HAP-1 (cell line): ENCODE results near the gene SLC7A1.

Experiments used
- DNase-seq, 2 experiments: peaks; one replicate each; pipeline ENCODE4 v3.0.0-alpha.2; 2016 to 2020; ENCODE audit warnings: low spot score in 2 of 2
- H3K27me3 ChIP-seq: fragments of 250-450 bp; sonication (Bioruptor Pico); 2 replicates; pipeline ENCODE4 v1.5.1; 2020; ENCODE audit warnings: low read depth, mild to moderate bottlenecking, moderate library complexity
- H3K36me3 ChIP-seq: fragments of 250-450 bp; sonication (Bioruptor Pico); replicated peaks from 2 replicates; pipeline ENCODE4 v1.5.1; 2020; ENCODE audit warnings: mild to moderate bottlenecking
- H3K4me1 ChIP-seq: fragments of 250-450 bp; sonication (Bioruptor Pico); 2 replicates; pipeline ENCODE4 v1.5.1; 2020; ENCODE audit warnings: mild to moderate bottlenecking
- H3K4me3 ChIP-seq: fragments of 250-450 bp; sonication (Bioruptor Pico); 2 replicates; pipeline ENCODE4 v1.5.1; 2020; ENCODE audit warnings: mild to moderate bottlenecking, moderate library complexity
- H3K9me3 ChIP-seq: fragments of 250-450 bp; sonication (Bioruptor Pico); 2 replicates; pipeline ENCODE4 v1.5.1; 2020; ENCODE audit warnings: mild to moderate bottlenecking, moderate library complexity
- in situ Hi-C: fragments of 300-500 bp; cut with MboI; formaldehyde crosslinking; loops from 3 replicates; pipeline ENCODE4 v1.14.3; 2020; ENCODE audit warnings: low sequenced_read_pairs, inconsistent platforms, mixed read lengths

Gene SLC7A1

DNA sequence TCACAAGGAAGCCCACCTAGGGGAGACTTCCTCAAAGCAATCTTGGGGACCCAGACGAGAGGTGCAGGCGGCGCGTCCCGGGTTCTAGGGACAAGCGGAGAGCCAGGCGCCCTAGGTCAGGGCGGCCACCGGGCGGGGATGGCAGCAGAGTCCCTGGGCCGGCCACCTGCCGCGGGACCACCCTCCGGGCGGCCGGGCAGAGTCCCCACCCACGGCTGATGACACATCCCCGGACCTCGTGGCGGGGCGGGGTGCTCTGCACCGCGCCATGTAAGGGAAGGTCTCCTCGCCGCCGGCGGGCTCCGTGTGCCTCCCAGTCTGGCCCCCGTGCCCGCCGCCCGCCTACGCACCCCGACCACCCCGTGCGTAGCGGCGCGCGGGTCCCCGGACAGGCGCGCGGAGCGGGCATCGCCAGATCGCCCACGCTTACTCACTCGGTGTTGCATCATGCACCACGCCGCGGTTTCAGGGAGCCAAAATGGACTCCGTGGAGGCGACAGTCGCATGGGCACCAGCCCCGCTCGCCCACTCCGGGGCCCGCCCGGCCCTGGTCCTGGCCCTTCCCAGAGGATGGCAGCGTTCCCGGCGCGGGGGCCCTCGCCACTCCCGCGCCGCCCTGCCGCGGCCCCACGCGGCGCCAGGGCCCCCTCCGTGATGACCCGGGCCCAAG, 643 bp downstream of the SLC7A1 start:
- H3K27me3 ChIP-seq = no peaks in the 10 kb centered on the region
- no peaks in the 10 kb centered on the region for H3K9me3 ChIP-seq
- in situ Hi-C loops = no loop called here
- H3K36me3 ChIP-seq = peaks cover 20% of the 10 kb centered on the region
- H3K4me3 ChIP-seq = peak overlapping the region; percentile 74
- DNase-seq = peak in 1 of 2 experiments; percentile 61
- H3K4me1 ChIP-seq = peaks cover 38% of the 10 kb centered on the region

DNA sequence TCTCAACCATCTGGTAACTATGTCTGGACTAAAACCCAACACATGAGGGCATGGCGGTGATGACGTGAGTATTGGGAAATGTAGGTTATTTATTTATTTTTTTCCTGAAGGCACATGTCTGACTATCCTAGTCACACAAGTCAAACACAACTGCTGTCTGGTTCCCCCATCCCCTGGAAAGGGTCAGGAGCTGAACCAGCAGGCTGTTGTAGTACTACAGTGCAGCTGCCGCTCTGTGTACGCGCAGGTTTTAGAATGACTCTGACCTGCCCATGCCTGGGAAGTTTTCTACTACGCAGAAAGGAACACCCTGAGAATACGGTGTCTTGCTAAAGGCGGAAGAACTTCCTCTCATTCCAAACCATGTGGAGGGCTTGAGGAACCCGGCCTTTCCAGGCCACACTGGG, 1.2 kb downstream of the SLC7A1 start:
- H3K9me3 ChIP-seq = no peaks in the 10 kb centered on the region
- peak overlapping the region; percentile 74 for H3K4me3 ChIP-seq
- peak; percentile 29 to 56 for DNase-seq
- in situ Hi-C loops = no loop called here
- H3K4me1 ChIP-seq = peaks cover 38% of the 10 kb centered on the region
- no peaks in the 10 kb centered on the region for H3K27me3 ChIP-seq
- H3K36me3 ChIP-seq = peaks cover 20% of the 10 kb centered on the region

DNA sequence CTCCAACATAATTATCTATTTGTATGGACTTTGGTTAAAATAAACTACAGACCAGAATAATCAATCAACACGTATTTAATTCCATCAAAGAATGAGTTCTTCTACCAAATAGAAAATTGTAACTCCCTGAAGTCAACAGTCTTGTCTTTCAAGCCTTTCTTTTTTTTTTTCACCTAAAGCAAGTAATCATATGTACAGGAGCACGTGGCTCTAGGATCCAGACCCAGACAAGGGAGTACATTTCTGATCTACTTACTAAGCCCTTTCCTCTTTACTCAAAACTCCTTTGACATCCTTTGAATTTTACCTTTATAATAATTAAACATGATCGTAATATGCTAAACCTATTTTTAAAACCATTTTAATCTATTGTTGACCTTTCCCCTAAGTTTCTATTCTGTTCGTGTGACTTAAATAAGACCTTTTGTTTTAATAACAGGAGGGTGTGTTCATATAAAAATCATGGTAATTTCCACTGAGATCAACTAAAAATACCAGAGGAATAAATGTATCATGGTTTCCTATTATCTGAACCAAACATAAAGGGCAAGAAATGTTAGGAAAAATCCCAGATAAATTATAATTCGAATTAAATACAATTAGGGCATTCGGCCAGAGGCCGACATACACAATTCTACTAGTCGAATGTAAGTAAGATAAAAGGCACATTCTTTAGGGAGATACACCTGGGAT, 1.7 kb downstream of the SLC7A1 start:
- in situ Hi-C loops = no loop called here
- peak overlapping the region; percentile 74 for H3K4me3 ChIP-seq
- no peaks in the 10 kb centered on the region for H3K9me3 ChIP-seq
- no peaks in the 10 kb centered on the region for H3K27me3 ChIP-seq
- no peak for DNase-seq
- H3K4me1 ChIP-seq = peaks cover 38% of the 10 kb centered on the region
- H3K36me3 ChIP-seq = peaks cover 20% of the 10 kb centered on the region

DNA sequence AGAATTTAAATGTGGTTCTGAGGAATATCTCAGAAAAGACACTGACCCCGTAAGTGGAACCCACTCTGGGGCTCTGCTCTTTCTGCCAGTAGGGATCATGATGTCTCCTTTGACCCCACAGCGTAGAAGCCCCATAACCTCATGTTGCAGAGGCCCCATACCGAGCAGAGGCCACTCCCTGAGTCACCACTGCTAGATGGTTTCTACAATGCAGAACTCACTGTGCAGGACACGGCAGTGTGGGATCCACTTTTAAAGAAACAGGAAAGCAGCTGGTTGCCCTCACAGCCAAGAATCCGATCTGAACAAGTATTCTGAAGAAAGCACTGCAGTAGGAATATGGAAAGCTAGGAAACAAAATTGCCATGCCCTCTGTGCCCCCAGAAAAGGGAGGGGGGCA, 4.2 kb downstream of the SLC7A1 start:
- Histone ChIP-seq H3K27me3 (no peaks in the 10 kb centered on the region), H3K4me3 (no peak overlapping the region), H3K36me3 (peaks cover 27% of the 10 kb centered on the region), H3K9me3 (no peaks in the 10 kb centered on the region), H3K4me1 (peaks cover 38% of the 10 kb centered on the region)
- no peak for DNase-seq
- in situ Hi-C loops = no loop called here

DNA sequence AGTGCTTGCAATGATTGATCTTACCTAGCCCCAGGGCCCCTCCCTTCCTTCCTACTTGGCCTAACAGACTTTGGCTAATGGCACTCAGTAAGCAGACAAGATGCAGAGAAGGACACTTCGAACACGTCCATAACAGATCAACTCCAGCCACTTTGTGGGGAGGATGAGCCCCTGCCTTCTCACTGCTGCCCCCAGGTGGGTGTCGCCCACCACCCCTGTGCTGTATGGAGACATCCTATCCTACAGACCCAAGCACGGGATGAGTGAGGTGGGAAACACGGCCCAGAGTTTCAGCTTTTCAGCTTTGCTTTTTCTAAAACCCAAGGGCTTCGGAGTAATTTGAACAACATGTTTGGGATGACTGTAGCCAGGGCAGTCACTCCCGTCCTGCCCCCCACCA, 5.5 kb downstream of the SLC7A1 start:
- H3K27me3 ChIP-seq = no peaks in the 10 kb centered on the region
- no peaks in the 10 kb centered on the region for H3K9me3 ChIP-seq
- H3K4me3 ChIP-seq = no peak overlapping the region
- in situ Hi-C loops = no loop called here
- DNase-seq = peak in 1 of 2 experiments; percentile 18
- H3K36me3 ChIP-seq = peaks cover 25% of the 10 kb centered on the region
- peaks cover 35% of the 10 kb centered on the region for H3K4me1 ChIP-seq

DNA sequence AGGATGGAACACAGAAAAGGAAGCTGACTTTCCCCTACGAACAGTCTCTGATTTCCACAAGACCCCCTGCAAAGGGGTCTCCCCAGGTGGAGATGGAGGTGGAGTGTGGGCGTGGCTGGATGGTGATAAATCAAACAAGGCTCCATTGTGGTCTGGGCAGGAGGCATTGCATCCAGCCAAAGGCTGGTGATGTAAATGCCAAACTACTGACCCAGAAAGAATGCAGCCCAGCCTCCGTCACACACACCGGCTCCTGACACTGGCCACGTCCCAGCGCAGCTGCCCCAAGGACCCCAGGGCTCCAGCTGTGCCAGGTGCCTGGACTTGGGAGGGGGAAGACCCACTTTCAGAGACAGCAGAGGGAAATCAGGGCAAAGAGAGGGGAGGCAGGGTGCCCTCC, 6.3 kb downstream of the SLC7A1 start:
- Histone ChIP-seq H3K36me3 (peaks cover 18% of the 10 kb centered on the region), H3K4me1 (peaks cover 40% of the 10 kb centered on the region)

DNA sequence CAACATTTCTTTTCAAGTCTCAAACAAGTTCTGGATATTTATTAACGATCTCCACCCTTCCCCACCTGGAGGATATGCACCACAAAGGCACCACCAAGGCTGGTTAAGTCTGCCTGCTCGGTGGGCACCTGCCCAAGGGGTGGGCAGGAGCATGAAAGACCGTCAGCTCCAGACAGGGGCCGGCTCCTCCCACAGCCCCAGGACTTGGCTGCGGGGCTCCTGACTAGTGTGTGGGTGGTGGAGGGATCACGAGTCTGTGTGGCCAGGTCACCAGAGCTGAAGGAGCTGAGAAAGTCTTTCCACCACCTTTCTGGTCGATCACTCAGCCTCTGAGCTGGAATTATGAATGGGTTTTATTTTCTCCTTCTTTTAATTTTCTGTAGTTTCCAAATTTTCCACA, 7.8 kb downstream of the SLC7A1 start:
- H3K4me1 ChIP-seq = peaks cover 26% of the 10 kb centered on the region
- no peaks in the 10 kb centered on the region for H3K27me3 ChIP-seq
- no peaks in the 10 kb centered on the region for H3K9me3 ChIP-seq
- no peak overlapping the region for H3K4me3 ChIP-seq
- DNase-seq = no peak
- in situ Hi-C loops = no loop called here
- peaks cover 18% of the 10 kb centered on the region for H3K36me3 ChIP-seq

More for the DNA sequence above, 6.3 kb downstream of the SLC7A1 start:
- Histone ChIP-seq H3K27me3 (no peaks in the 10 kb centered on the region), H3K9me3 (no peaks in the 10 kb centered on the region), H3K4me3 (no peak overlapping the region)
- in situ Hi-C loops = no loop called here
- DNase-seq = no peak

DNA sequence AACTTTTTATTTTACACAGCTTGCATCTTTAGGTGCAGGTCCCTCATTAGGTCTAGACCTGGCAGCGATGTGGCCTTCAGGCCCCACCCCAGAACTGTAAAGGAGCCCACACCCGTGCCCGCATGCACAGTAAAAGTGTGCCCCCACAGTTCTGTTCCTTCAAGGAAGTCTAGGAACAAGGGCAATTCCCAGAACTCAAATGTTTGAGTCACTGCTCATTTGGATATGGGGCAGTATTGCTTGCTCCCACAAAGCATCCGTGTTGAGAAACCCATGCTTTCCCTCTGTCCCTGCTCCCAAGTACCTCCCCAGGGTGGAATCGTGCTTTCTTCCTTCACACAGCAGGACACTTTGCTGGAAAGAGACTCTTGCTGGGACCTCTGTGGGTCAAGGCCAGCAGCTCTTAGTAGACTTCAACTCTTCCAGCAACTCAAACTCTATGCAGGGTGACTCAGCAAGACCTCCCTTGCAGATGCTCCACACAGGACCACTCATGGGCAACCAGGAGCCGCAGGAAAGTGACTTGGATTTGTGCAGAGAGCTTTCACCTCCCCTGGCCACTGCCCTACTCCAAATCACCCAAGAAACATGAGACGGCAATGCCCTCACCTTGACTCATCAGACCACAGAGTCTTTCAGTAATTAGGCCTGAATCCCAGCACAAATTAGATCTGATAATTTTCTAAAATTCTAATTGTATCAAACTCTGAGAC, 12.3 kb downstream of the SLC7A1 start:
- H3K4me3 ChIP-seq = no peak overlapping the region
- peaks cover 6% of the 10 kb centered on the region for H3K4me1 ChIP-seq
- DNase-seq = no peak
- no peaks in the 10 kb centered on the region for H3K27me3 ChIP-seq
- H3K36me3 ChIP-seq = peaks cover 11% of the 10 kb centered on the region
- no peaks in the 10 kb centered on the region for H3K9me3 ChIP-seq
- in situ Hi-C loops = no loop called here

DNA sequence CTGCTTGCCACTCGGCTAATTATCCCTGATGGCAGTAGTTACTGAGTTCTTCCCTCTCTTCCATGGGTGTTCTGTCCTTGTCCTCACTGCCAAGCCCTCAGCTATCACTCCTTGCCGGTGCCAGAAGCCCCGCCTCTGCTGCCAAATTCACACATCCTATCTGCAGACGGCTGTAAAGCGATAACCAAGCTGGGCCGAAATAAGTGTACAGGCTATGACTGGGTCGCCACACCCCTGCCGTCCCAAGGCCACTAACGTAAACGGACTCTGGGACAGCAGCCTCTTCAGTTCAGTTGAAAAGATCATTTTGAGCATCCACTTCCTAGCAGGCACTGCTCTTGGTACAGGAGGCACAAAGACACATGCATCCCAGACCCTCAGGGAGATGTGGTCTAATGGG, 13.3 kb downstream of the SLC7A1 start:
- no peaks in the 10 kb centered on the region for H3K9me3 ChIP-seq
- H3K36me3 ChIP-seq = peaks cover 8% of the 10 kb centered on the region; the same call in 1 of the 2 replicates
- H3K4me1 ChIP-seq = peaks cover 6% of the 10 kb centered on the region
- no peak for DNase-seq
- in situ Hi-C loops = no loop called here
- H3K27me3 ChIP-seq = no peaks in the 10 kb centered on the region
- no peak overlapping the region for H3K4me3 ChIP-seq

DNA sequence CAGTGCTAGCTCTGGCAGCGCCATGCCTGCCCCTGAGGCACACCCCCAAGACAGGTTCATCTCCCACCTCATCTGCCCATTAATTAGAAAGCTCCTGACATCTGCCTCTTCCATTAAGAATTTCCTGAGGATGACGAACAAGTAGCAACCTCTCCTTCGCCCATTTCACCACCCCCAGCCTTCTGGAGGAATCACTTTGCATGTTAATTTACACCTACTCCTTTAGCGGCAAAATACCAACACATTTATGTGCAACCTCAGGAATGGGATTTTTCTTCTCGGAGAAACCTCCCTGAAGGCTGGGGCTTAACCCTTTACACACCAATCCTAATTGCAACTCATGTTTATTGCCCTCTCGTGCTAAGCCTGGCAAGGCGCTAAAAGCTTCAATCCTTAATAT, 13.8 kb downstream of the SLC7A1 start:
- Histone ChIP-seq H3K4me1 (peaks cover 6% of the 10 kb centered on the region), H3K4me3 (no peak overlapping the region), H3K9me3 (no peaks in the 10 kb centered on the region), H3K36me3 (peaks cover 7% of the 10 kb centered on the region; the same call in 1 of the 2 replicates), H3K27me3 (no peaks in the 10 kb centered on the region)
- in situ Hi-C loops = no loop called here
- DNase-seq = no peak

DNA sequence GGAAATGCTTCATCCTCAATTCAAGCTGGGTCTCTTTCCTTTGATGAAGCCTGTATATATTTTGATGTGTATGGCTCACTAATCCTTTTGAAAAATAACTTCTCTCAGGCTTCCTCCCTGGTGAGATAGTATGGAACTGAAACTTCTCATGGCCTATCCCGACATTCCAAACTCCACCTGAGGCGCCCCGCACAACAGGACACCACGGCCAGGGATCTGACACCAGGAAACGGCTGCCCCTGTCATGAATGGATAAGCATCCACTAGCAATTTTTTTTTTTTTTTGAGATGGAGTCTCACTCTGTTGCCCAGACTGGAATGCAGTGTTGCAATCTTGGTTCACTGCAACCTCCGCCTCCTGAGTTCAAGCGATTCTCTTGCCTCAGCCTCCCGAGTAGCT, 16.4 kb downstream of the SLC7A1 start:
- Histone ChIP-seq H3K9me3 (no peaks in the 10 kb centered on the region), H3K27me3 (no peaks in the 10 kb centered on the region), H3K36me3 (0 out of 2 replicates have a peak, but pooled peaks cover 3% of the 10 kb centered on the region), H3K4me3 (no peak overlapping the region), H3K4me1 (no peaks in the 10 kb centered on the region)
- no peak for DNase-seq
- in situ Hi-C loops = no loop called here

DNA sequence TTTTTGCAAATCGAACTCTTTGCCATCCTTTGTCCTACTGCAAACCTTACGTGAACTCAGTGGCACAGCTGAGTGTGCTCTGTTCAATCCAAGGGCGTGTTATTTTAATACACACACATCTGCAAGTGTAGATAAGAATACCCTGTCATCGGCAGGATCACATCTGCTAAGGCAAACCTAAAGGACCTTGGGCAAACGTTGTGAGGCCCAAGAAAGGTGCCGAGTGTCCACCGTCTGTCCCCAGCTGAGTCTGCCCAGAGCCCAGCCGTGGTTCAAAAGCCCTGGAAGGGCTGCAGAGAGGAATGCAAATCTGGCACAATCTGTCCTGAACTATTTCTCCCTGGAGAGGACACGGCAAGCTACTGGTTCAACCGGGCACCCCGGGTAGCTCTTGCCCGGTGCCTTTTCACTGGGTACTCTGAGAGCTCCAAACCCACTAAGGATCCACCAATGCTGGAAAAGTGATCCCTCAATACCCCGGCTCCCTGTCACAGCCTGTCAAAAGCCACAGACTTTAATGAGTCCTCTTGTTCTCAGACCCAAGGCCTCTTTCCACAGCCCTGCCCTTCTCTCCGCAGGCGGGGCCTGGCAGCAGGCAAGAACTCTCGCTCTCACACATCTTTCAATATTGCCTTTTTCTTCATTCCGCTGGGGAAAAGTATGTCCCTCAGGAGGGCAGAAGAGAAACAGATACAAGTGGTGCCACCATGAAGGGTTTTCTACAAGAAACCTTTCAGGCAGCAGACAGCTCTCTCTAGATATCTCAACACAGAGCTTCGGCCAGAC, 17.0 kb downstream of the SLC7A1 start:
- in situ Hi-C loops = no loop called here
- H3K9me3 ChIP-seq = no peaks in the 10 kb centered on the region
- DNase-seq = no peak

More for the DNA sequence above, 17.0 kb downstream of the SLC7A1 start:
- Histone ChIP-seq H3K4me3 (no peak overlapping the region), H3K36me3 (0 out of 2 replicates have a peak, but pooled peaks cover 3% of the 10 kb centered on the region), H3K4me1 (no peaks in the 10 kb centered on the region; the same call in 1 of the 2 replicates), H3K27me3 (no peaks in the 10 kb centered on the region)
